CD14-positive monocyte (primary cell): ENCODE data around the gene KCTD13. TPM values are rescaled to one million over a fixed set of nuclear protein-coding genes. Genes with fewer than 3 reads are reported as not detected.

Source experiments
- DNase-seq, 3 donors: peaks; one replicate each; pipeline ENCODE4 v3.0.0-alpha.2; 2011 to 2022
- H2AFZ ChIP-seq: 2 replicates; pipeline ENCODE4 v1.6.0; 2012; ENCODE audit warnings: mild to moderate bottlenecking, low read depth, low read length, inconsistent platforms; ENCODE audit not compliant: insufficient read depth, poor library complexity, severe bottlenecking
- H3K27ac ChIP-seq, 2 donors: 1 replicate in 1 of 2; 2 replicates in 1 of 2; pipeline ENCODE4 v1.5.1; 2012 to 2013; ENCODE audit warnings: low read length in 2 of 2, control low read depth in 1 of 2, inconsistent platforms in 1 of 2, low read depth in 1 of 2, mild to moderate bottlenecking in 1 of 2
- H3K27me3 ChIP-seq, 2 donors: one replicate each; pipeline versions ENCODE4 v1.6.0 to v1.6.1; 2011 to 2013; ENCODE audit warnings: low read length in 2 of 2; ENCODE audit not compliant: control insufficient read depth in 2 of 2, insufficient read depth in 2 of 2
- H3K36me3 ChIP-seq, 2 donors: replicated peaks in 1 of 2; 1 replicate in 1 of 2; 2 replicates in 1 of 2; pipeline versions ENCODE4 v1.5.1 to v1.6.1; 2012 to 2013; ENCODE audit warnings: low read length in 2 of 2, control low read depth in 1 of 2, inconsistent platforms in 1 of 2, mild to moderate bottlenecking in 1 of 2; ENCODE audit not compliant: insufficient read depth in 2 of 2, control insufficient read depth in 1 of 2
- H3K4me1 ChIP-seq, 2 donors: 1 replicate in 1 of 2; 2 replicates in 1 of 2; pipeline versions ENCODE4 v1.5.1 to v1.6.1; 2012 to 2013; ENCODE audit warnings: low read length in 2 of 2, control low read depth in 1 of 2, inconsistent platforms in 1 of 2, mild to moderate bottlenecking in 1 of 2, moderate library complexity in 1 of 2; ENCODE audit not compliant: insufficient read depth in 2 of 2, control insufficient read depth in 1 of 2
- H3K4me2 ChIP-seq: replicated peaks from 2 replicates; pipeline ENCODE3; 2012; ENCODE audit warnings: low read length, moderate library complexity, mild to moderate bottlenecking; ENCODE audit not compliant: poor library complexity, severe bottlenecking; ENCODE audit errors: extremely low read depth
- H3K4me3 ChIP-seq, 3 experiments: fragments of 200-600 bp in 1 of 3; sonication (generic) in 1 of 3; replicated peaks in 1 of 3; 1 replicate in 2 of 3; 2 replicates in 1 of 3; pipeline ENCODE4 v1.5.1; 2011 to 2013; ENCODE audit warnings: low read length in 3 of 3, mild to moderate bottlenecking in 3 of 3, control low read depth in 2 of 3, low read depth in 2 of 3, inconsistent platforms in 1 of 3, moderate library complexity in 1 of 3
- H3K79me2 ChIP-seq: 2 replicates; pipeline ENCODE4 v1.6.0; 2012; ENCODE audit warnings: mild to moderate bottlenecking, control low read depth, inconsistent platforms, low read length, moderate library complexity; ENCODE audit not compliant: insufficient read depth
- H3K9ac ChIP-seq: 2 replicates; pipeline ENCODE4 v1.6.0; 2017; ENCODE audit warnings: low read length, mild to moderate bottlenecking; ENCODE audit not compliant: insufficient read depth, poor library complexity, severe bottlenecking
- H3K9me3 ChIP-seq, 2 donors: replicated peaks in 1 of 2; 1 replicate in 1 of 2; 2 replicates in 1 of 2; pipeline versions ENCODE4 v1.5.1 to v1.6.1; 2012 to 2013; ENCODE audit warnings: low read length in 2 of 2, control low read depth in 1 of 2; ENCODE audit not compliant: control insufficient read depth in 1 of 2, insufficient read depth in 1 of 2
- H4K20me1 ChIP-seq: 2 replicates; pipeline ENCODE4 v1.6.0; 2012; ENCODE audit warnings: mild to moderate bottlenecking, low read length, control low read depth, moderate library complexity; ENCODE audit not compliant: insufficient read depth
- H3K27ac Mint-ChIP-seq, 7 donors: one replicate each; pipeline ENCODE4 v1.8.0; 2020; ENCODE audit warnings: mild to moderate bottlenecking in 7 of 7, mixed read lengths in 7 of 7, moderate library complexity in 6 of 7, inconsistent platforms in 2 of 7
- H3K27me3 Mint-ChIP-seq, 3 donors: one replicate each; pipeline ENCODE4 v1.8.0; 2021 to 2022; ENCODE audit warnings: low read depth in 3 of 3, mild to moderate bottlenecking in 3 of 3, mixed read lengths in 3 of 3, moderate library complexity in 3 of 3, inconsistent platforms in 1 of 3
- H3K36me3 Mint-ChIP-seq, 2 donors: one replicate each; pipeline ENCODE4 v1.8.0; 2020; ENCODE audit warnings: mixed read lengths in 2 of 2, inconsistent platforms in 1 of 2, mild to moderate bottlenecking in 1 of 2
- H3K4me1 Mint-ChIP-seq: one replicate; pipeline ENCODE4 v1.8.0; 2020; ENCODE audit warnings: mild to moderate bottlenecking, mixed read lengths
- H3K4me3 Mint-ChIP-seq, 2 donors: one replicate each; pipeline ENCODE4 v1.8.0; 2020; ENCODE audit warnings: mild to moderate bottlenecking in 2 of 2, mixed read lengths in 2 of 2, moderate library complexity in 1 of 2
- H3K9me3 Mint-ChIP-seq, 7 donors: one replicate each; pipeline ENCODE4 v1.8.0; 2020 to 2022; ENCODE audit warnings: mixed read lengths in 7 of 7, mild to moderate bottlenecking in 6 of 7, moderate library complexity in 6 of 7, inconsistent platforms in 2 of 7
- WGBS: methylation state at CpG from one replicate; pipeline ENCODE4 v1.1.5; 2013; ENCODE audit warnings: missing lambda C conversion rate; ENCODE audit not compliant: insufficient coverage; 5-methylcytosine and 5-hydroxymethylcytosine counted together
- intact Hi-C, 2 donors: fragments of 100-400 bp; cut with micrococcal nuclease; formaldehyde crosslinking; loops; one replicate each; pipeline versions ENCODE4 v1.15.0 to v1.15.1; 2023
- polyA plus RNA-seq, 3 donors: library from polyadenylated mRNA; depleted of rRNA in 1 of 3; unstranded in 2 of 3; stranded (reverse) in 1 of 3; fragments of 300-500 nt in 2 of 3; fragments of >200 nt in 1 of 3; fragmentation: Illumina TruSeq in 2 of 3; gene quantifications; 1 replicate in 2 of 3; 2 replicates in 1 of 3; pipeline ENCODE4 v1.2.3, GENCODE V29; 2012 to 2021
- TF ChIP-seq, protein P1 (sequence below): fragments of 200-600 bp; IDR thresholded peaks from one replicate; pipeline ENCODE4 v1.8.0; 2022; ENCODE audit warnings: antibody characterized with exemption, mild to moderate bottlenecking

The KCTD13 gene
- polyA plus RNA-seq, 3 donors = 4.0 to 36.6 (median 4.7) TPM

DNA sequence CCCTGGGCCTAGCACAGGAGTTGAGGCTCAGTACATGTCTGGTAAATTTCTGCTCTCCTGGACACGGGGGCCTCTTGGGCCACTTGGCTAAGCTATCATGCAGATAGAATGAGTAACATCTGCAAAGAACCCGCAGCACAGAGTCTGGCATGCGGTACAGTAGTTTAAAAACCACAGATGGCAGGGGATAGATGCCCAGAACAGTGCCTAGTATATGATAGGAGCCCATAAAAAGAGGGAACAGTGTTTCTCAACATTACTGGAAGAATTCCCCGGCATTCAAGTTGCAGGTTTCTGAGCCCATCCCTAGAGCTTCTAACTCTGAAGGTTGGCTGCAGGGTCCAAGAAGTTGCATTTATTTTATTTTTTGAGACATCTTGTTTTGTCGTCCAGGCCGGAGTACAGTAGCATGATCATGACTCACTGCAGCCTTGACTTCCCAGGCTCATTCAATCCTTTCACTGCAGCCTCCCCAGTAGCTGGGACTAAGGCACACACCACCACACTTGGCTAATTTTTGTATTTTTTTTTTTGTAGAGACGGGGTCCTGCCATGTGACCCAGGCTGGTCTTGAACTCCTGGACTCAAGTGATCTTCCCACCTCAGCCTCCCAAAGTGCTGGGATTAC, 68.8 kb downstream of the KCTD13 start:
- no peak overlapping the region for H3K4me2 ChIP-seq
- WGBS = 81% methylated on average over 5 of the region's 7 CpGs
- no peak overlapping the region for H3K4me3 ChIP-seq
- DNase-seq = no peak
- H3K27ac ChIP-seq = no peak overlapping the region
- peaks cover 30 to 34% of the 10 kb centered on the region in 2 donors for H3K36me3 ChIP-seq
- peaks cover 22% of the 10 kb centered on the region for H4K20me1 ChIP-seq
- H3K4me1 ChIP-seq = peaks cover 6 to 15% of the 10 kb centered on the region in 2 donors
- peaks cover 15% of the 10 kb centered on the region for H3K79me2 ChIP-seq
- Mint-ChIP-seq H3K36me3 (peaks cover 33 to 40% of the 10 kb centered on the region in 2 donors), H3K4me1 (peaks cover 15% of the 10 kb centered on the region), H3K27me3 (peaks cover 0 to 3% (median 2%) of the 10 kb centered on the region in 3 donors), H3K27ac (no peak overlapping the region), H3K9me3 (peaks cover 0 to under 1% (median 0%) of the 10 kb centered on the region in 7 donors), H3K4me3 (no peak overlapping the region)
- no peak overlapping the region for H2AFZ ChIP-seq
- intact Hi-C loops = no loop called here
- no peaks in the 10 kb centered on the region for H3K9me3 ChIP-seq
- no peak overlapping the region for H3K9ac ChIP-seq
- H3K27me3 ChIP-seq = no peaks in the 10 kb centered on the region
- TF ChIP-seq, protein P1, sequence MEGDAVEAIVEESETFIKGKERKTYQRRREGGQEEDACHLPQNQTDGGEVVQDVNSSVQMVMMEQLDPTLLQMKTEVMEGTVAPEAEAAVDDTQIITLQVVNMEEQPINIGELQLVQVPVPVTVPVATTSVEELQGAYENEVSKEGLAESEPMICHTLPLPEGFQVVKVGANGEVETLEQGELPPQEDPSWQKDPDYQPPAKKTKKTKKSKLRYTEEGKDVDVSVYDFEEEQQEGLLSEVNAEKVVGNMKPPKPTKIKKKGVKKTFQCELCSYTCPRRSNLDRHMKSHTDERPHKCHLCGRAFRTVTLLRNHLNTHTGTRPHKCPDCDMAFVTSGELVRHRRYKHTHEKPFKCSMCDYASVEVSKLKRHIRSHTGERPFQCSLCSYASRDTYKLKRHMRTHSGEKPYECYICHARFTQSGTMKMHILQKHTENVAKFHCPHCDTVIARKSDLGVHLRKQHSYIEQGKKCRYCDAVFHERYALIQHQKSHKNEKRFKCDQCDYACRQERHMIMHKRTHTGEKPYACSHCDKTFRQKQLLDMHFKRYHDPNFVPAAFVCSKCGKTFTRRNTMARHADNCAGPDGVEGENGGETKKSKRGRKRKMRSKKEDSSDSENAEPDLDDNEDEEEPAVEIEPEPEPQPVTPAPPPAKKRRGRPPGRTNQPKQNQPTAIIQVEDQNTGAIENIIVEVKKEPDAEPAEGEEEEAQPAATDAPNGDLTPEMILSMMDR = no peak

Other genes with a start within 250 kb of the KCTD13 start
- gene QPRT, start 247.0 kb downstream of the KCTD13 start, polyA plus RNA-seq = 1 to 10 TPM; 2.1 to 4.7 (median 3.9) TPM
- gene C16orf54, start 180.2 kb downstream of the KCTD13 start, polyA plus RNA-seq = 10 to 100 TPM; 24.6 to 32.0 (median 29.2) TPM
- not detected for gene ZG16, start 148.0 kb downstream of the KCTD13 start, polyA plus RNA-seq
- gene KIF22, start 135.5 kb downstream of the KCTD13 start, polyA plus RNA-seq = 10 to 100 TPM; 22.0 to 46.2 (median 28.9) TPM
- gene MAZ, start 119.7 kb downstream of the KCTD13 start, polyA plus RNA-seq = 100 to 1,000 TPM in 1 of 3 donors, 10 to 100 TPM in 2; 14.2 to 137 (median 18.8) TPM
- gene PRRT2, start 114.0 kb downstream of the KCTD13 start, polyA plus RNA-seq = under 1 TPM in 1 of 3 donors, not detected in 2; 0.04 TPM
- 10 to 100 TPM; 12.6 to 43.4 (median 36.3) TPM for gene PAGR1, start 110.1 kb downstream of the KCTD13 start, polyA plus RNA-seq
- 100 to 1,000 TPM; 146 to 274 (median 185) TPM for gene MVP, start 105.8 kb downstream of the KCTD13 start, polyA plus RNA-seq
- gene CDIPT, start 63.0 kb downstream of the KCTD13 start, polyA plus RNA-seq = 10 to 100 TPM; 67.2 to 98.8 (median 93.5) TPM
- not detected for gene SEZ6L2, start 26.7 kb downstream of the KCTD13 start, polyA plus RNA-seq
- gene ASPHD1, start 25.7 kb downstream of the KCTD13 start, polyA plus RNA-seq = not detected
- 100 to 1,000 TPM; 157 to 265 (median 227) TPM for gene TMEM219, start 35.9 kb upstream of the KCTD13 start, polyA plus RNA-seq
- gene TAOK2, start 47.6 kb upstream of the KCTD13 start, polyA plus RNA-seq = 10 to 100 TPM in 1 of 3 donors, 1 to 10 TPM in 2; 1.1 to 19.2 (median 2.3) TPM
- gene HIRIP3, start 69.4 kb upstream of the KCTD13 start, polyA plus RNA-seq = 1 to 10 TPM; 3.3 to 4.8 (median 3.7) TPM
- gene INO80E, start 70.0 kb upstream of the KCTD13 start, polyA plus RNA-seq = 10 to 100 TPM in 1 of 3 donors, 1 to 10 TPM in 2; 2.8 to 57.6 (median 3.5) TPM
- gene DOC2A, start 84.8 kb upstream of the KCTD13 start, polyA plus RNA-seq = 1 to 10 TPM in 1 of 3 donors, under 1 TPM in 2; 0.23 to 3.7 (median 0.66) TPM
- not detected for gene C16orf92, start 97.0 kb upstream of the KCTD13 start, polyA plus RNA-seq
- not detected for gene TLCD3B, start 105.0 kb upstream of the KCTD13 start, polyA plus RNA-seq
- gene ALDOA, start 139.5 kb upstream of the KCTD13 start, polyA plus RNA-seq = 1,000 to 10,000 TPM; 1,202 to 1,628 (median 1,429) TPM
- 100 to 1,000 TPM; 186 to 388 (median 279) TPM for gene PPP4C, start 149.8 kb upstream of the KCTD13 start, polyA plus RNA-seq
- gene TBX6, start 165.7 kb upstream of the KCTD13 start, polyA plus RNA-seq = under 1 TPM; 0.10 to 0.65 (median 0.11) TPM
- 100 to 1,000 TPM; 182 to 283 (median 235) TPM for gene YPEL3, start 170.0 kb upstream of the KCTD13 start, polyA plus RNA-seq
- gene GDPD3, start 187.3 kb upstream of the KCTD13 start, polyA plus RNA-seq = 1 to 10 TPM in 1 of 3 donors, not detected in 2; 9.6 TPM
- 10 to 100 TPM in 2 of 3 donors, 1 to 10 TPM in 1; 8.1 to 82.8 (median 10.2) TPM for gene MAPK3, start 197.0 kb upstream of the KCTD13 start, polyA plus RNA-seq